RWPE1 (cell line): ENCODE measurements around the gene RAD52.

ENCODE experiments used
- CTCF ChIA-PET: fragments of 350-600 bp; sonication (Branson Sonifier 250); formaldehyde crosslinking; extraction: SDS; loops from one replicate; lab custom pipeline; 2021; lab: Yijun Ruan, JAX
- POLR2A ChIA-PET: fragments of 400-600 bp; formaldehyde crosslinking; extraction: SDS; loops from one replicate; lab custom pipeline; 2020; ENCODE audit warnings: antibody characterized with exemption; ENCODE audit not compliant: low non-redundant PET; lab: Yijun Ruan, JAX
- DNase-seq: peaks from one replicate; pipeline ENCODE4 v3.0.0; 2012; ENCODE audit warnings: low spot score
- H3K27ac ChIP-seq: fragments of 450-650 bp; 2 replicates; pipeline ENCODE4 v1.5.1; 2017
- TF ChIP-seq, protein P1 (sequence below): fragments of 450-650 bp; conservative IDR thresholded peaks from 2 replicates; pipeline ENCODE4 v1.5.1; 2017; ENCODE audit warnings: low read depth, mild to moderate bottlenecking

The RAD52 gene

GRCh38 chr12:981961-982360 is 32.5 kb upstream of the RAD52 start:
- ChIA-PET CTCF (interaction anchor here (0.6 kb wide), 1 partner anchor 82 kb away, joined by 6 read pairs; no protein-coding TSS in a partner anchor), POLR2A (no interaction called here)
- H3K27ac ChIP-seq, result no peak overlapping the region
- TF ChIP-seq, protein P1, sequence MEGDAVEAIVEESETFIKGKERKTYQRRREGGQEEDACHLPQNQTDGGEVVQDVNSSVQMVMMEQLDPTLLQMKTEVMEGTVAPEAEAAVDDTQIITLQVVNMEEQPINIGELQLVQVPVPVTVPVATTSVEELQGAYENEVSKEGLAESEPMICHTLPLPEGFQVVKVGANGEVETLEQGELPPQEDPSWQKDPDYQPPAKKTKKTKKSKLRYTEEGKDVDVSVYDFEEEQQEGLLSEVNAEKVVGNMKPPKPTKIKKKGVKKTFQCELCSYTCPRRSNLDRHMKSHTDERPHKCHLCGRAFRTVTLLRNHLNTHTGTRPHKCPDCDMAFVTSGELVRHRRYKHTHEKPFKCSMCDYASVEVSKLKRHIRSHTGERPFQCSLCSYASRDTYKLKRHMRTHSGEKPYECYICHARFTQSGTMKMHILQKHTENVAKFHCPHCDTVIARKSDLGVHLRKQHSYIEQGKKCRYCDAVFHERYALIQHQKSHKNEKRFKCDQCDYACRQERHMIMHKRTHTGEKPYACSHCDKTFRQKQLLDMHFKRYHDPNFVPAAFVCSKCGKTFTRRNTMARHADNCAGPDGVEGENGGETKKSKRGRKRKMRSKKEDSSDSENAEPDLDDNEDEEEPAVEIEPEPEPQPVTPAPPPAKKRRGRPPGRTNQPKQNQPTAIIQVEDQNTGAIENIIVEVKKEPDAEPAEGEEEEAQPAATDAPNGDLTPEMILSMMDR, result no peak
- DNase-seq, result no peak

GRCh38 chr12:981176-981828 is 31.8 kb upstream of the RAD52 start:
- POLR2A ChIA-PET, result no interaction called here
- DNase-seq, result peak; percentile 25
- CTCF ChIA-PET, result no interaction called here
- no peak overlapping the region for H3K27ac ChIP-seq
- TF ChIP-seq, protein P1, result no peak

DNA sequence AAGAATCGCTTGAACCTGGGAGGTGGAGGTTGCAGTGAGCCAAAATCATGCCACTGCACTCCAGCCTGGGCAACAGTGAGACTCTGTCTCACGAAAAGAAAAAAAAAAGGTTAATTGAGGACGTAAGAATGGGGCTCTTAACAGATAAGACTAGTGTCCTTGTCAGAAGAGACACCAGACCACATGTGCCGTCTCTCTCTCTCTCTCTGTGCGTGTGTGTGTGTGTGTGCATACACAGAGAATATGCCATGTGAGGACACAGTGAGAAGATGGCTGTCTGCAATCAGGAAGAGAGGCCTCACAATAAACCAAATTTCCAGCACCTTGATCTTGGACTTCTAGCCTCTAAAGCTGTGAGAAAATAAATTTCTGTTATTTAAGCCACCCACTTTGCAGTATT is 29.9 kb upstream of the RAD52 start:
- CTCF ChIA-PET, result interaction anchor here (0.6 kb wide), 1 partner anchor 458 kb away, joined by 4 read pairs; no protein-coding TSS in a partner anchor

GRCh38 chr12:977156-977555 is 27.7 kb upstream of the RAD52 start:
- ChIA-PET CTCF (no interaction called here), POLR2A (no interaction called here)

More for the DNA sequence above, 29.9 kb upstream of the RAD52 start:
- POLR2A ChIA-PET, result no interaction called here
- no peak for DNase-seq
- H3K27ac ChIP-seq, result no peak overlapping the region
- TF ChIP-seq, protein P1, result no peak

DNA sequence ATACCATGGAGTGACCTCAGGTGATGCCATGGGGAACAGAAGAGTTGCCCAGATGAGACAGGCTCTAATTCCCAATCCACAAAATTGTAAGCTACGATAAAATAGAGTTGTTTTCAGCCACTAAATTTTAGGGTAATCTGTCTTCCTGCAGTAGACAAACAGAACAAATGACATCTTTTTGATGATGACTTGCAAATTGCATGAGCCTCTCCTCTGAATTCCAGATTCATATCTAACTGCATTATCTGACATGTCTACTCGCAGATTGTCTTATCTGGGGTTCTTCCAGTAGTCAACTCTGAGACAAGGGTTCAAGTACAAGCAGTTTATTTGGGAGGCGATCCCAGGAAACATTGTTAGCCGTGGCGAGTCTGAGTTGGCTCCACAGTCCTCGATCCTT is 27.1 kb upstream of the RAD52 start:
- CTCF ChIA-PET, result no interaction called here
- POLR2A ChIA-PET, result no interaction called here
- no peak for DNase-seq
- no peak overlapping the region for H3K27ac ChIP-seq
- TF ChIP-seq, protein P1, result no peak

More at GRCh38 chr12:977156-977555, 27.7 kb upstream of the RAD52 start:
- no peak overlapping the region for H3K27ac ChIP-seq
- no peak for DNase-seq
- TF ChIP-seq, protein P1, result no peak

DNA sequence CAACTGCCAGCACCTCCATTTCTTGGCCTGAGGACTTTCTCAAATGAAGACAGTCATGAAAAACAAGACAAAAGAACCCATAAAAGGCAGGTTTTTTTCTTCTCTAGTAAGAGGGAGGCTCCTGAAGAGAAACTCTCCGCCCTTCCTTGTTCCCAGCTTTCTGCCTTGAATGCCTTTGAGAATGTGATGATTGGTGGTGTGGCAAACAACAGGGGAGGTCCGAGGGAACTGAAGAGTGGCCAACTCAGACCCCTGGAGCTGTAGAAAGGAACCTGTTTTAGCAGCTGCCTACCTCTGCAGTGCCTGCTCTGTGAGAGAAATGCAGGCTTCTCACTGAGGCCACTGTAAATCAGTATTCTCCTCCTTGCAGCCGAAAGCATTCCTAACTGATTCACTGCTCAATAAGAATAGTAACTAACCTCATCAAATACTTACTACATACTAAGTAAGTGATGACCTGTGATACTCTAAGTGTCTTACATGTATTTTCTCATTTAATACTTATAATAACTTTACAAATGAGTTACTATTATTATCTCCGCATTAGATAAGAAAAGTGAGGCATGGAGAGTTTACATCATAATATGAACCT is 24.9 kb upstream of the RAD52 start:
- POLR2A ChIA-PET, result interaction anchor here (0.7 kb wide), 1 partner anchor 89 kb away, joined by 16 read pairs; no protein-coding TSS in a partner anchor
- DNase-seq, result no peak
- no peak overlapping the region for H3K27ac ChIP-seq
- CTCF ChIA-PET, result no interaction called here
- TF ChIP-seq, protein P1, result no peak
